Neuronal stem cell (in vitro differentiated cells): ENCODE data around the gene KCTD12.

Experiments used
- DNase-seq: peaks from one replicate; pipeline ENCODE4 v3.0.0-alpha.2; 2013; ENCODE audit warnings: low spot score
- H2AFZ ChIP-seq: one replicate; pipeline ENCODE4 v1.6.1; 2013; ENCODE audit warnings: mild to moderate bottlenecking, low read length, inconsistent platforms
- H2AK5ac ChIP-seq: 2 replicates; pipeline ENCODE4 v1.6.1; 2013; ENCODE audit warnings: low read depth, mild to moderate bottlenecking, inconsistent platforms, low read length, moderate library complexity, mixed read lengths
- H2BK120ac ChIP-seq: 2 replicates; pipeline ENCODE4 v1.6.1; 2013; ENCODE audit warnings: low read depth, mild to moderate bottlenecking, inconsistent platforms, low read length, moderate library complexity, mixed read lengths
- H2BK12ac ChIP-seq: one replicate; pipeline ENCODE4 v1.6.1; 2013; ENCODE audit warnings: low read length, inconsistent platforms
- H2BK15ac ChIP-seq: 2 replicates; pipeline ENCODE4 v1.6.1; 2013; ENCODE audit warnings: mild to moderate bottlenecking, low read length, inconsistent platforms, mixed read lengths
- H2BK5ac ChIP-seq: one replicate; pipeline ENCODE4 v1.6.1; 2013; ENCODE audit warnings: inconsistent platforms, mild to moderate bottlenecking, low read length, moderate library complexity
- H3K14ac ChIP-seq: one replicate; pipeline ENCODE4 v1.6.1; 2013; ENCODE audit warnings: low read length, inconsistent platforms
- H3K18ac ChIP-seq: 2 replicates; pipeline ENCODE4 v1.6.1; 2013; ENCODE audit warnings: low read length, inconsistent platforms
- H3K23ac ChIP-seq: 2 replicates; pipeline ENCODE4 v1.6.1; 2013; ENCODE audit warnings: low read depth, mild to moderate bottlenecking, mixed read lengths, low read length, inconsistent platforms; ENCODE audit not compliant: poor library complexity
- H3K27ac ChIP-seq: replicated peaks from 3 replicates; pipeline ENCODE4 v1.5.1; 2013; ENCODE audit warnings: low read length, inconsistent platforms
- H3K27me3 ChIP-seq, 3 experiments: 2 replicates each; pipeline ENCODE4 v1.6.1; 2013; ENCODE audit warnings: low read length in 3 of 3, mild to moderate bottlenecking in 2 of 3, inconsistent platforms in 1 of 3, low read depth in 1 of 3, mixed read lengths in 1 of 3, moderate library complexity in 1 of 3; ENCODE audit not compliant: control insufficient read depth in 3 of 3, insufficient read depth in 3 of 3
- H3K36me3 ChIP-seq, 2 donors: replicated peaks in 1 of 2; 2 replicates each; pipeline ENCODE4 v1.6.1; 2013; ENCODE audit warnings: low read length in 2 of 2; ENCODE audit not compliant: control insufficient read depth in 2 of 2, insufficient read depth in 2 of 2
- H3K4ac ChIP-seq: 2 replicates; pipeline ENCODE4 v1.6.1; 2013; ENCODE audit warnings: inconsistent platforms, mild to moderate bottlenecking, low read length, moderate library complexity
- H3K4me1 ChIP-seq, 2 donors: 1 replicate in 1 of 2; 2 replicates in 1 of 2; pipeline ENCODE4 v1.6.1; 2013; ENCODE audit warnings: low read length in 2 of 2, low read depth in 1 of 2; ENCODE audit not compliant: control insufficient read depth in 2 of 2, insufficient read depth in 1 of 2
- H3K4me2 ChIP-seq: one replicate; pipeline ENCODE4 v1.6.1; 2013; ENCODE audit warnings: mild to moderate bottlenecking, low read length, inconsistent platforms; ENCODE audit not compliant: insufficient read depth, poor library complexity, severe bottlenecking
- H3K4me3 ChIP-seq, 2 donors: 2 replicates each; pipeline ENCODE4 v1.5.1; 2013; ENCODE audit warnings: low read length in 2 of 2, mild to moderate bottlenecking in 2 of 2, inconsistent platforms in 1 of 2, moderate library complexity in 1 of 2
- H3K79me1 ChIP-seq: one replicate; pipeline ENCODE4 v1.6.1; 2013; ENCODE audit warnings: low read depth, mild to moderate bottlenecking, inconsistent platforms, low read length, moderate library complexity
- H3K9ac ChIP-seq: one replicate; pipeline ENCODE4 v1.6.1; 2013; ENCODE audit warnings: mild to moderate bottlenecking, low read depth, low read length, inconsistent platforms; ENCODE audit not compliant: poor library complexity
- H3K9me3 ChIP-seq, 2 donors: replicated peaks in 1 of 2; 2 replicates each; pipeline versions ENCODE3 to v1.6.1; 2013; ENCODE audit warnings: low read length in 2 of 2, mild to moderate bottlenecking in 2 of 2, inconsistent platforms in 1 of 2, low read depth in 1 of 2, mixed read lengths in 1 of 2, moderate library complexity in 1 of 2; ENCODE audit not compliant: control insufficient read depth in 2 of 2, insufficient read depth in 1 of 2
- H4K8ac ChIP-seq: one replicate; pipeline ENCODE4 v1.6.1; 2013; ENCODE audit warnings: low read depth, mild to moderate bottlenecking, inconsistent platforms, low read length, moderate library complexity
- H4K91ac ChIP-seq: one replicate; pipeline ENCODE4 v1.6.1; 2013; ENCODE audit warnings: low read length, low read depth, mild to moderate bottlenecking, inconsistent platforms; ENCODE audit not compliant: poor library complexity
- WGBS, 2 donors: extraction: QIAGEN DNeasy Blood & Tissue Kit; methylation state at CpG; one replicate each; pipeline ENCODE4 v1.1.7; 2013; ENCODE audit warnings: missing lambda C conversion rate in 2 of 2, mixed read lengths in 1 of 2; ENCODE audit not compliant: insufficient read length in 2 of 2, insufficient replicate concordance in 1 of 2; ENCODE audit errors: extremely low coverage in 2 of 2; 5-methylcytosine and 5-hydroxymethylcytosine counted together

KCTD12 gene

DNA sequence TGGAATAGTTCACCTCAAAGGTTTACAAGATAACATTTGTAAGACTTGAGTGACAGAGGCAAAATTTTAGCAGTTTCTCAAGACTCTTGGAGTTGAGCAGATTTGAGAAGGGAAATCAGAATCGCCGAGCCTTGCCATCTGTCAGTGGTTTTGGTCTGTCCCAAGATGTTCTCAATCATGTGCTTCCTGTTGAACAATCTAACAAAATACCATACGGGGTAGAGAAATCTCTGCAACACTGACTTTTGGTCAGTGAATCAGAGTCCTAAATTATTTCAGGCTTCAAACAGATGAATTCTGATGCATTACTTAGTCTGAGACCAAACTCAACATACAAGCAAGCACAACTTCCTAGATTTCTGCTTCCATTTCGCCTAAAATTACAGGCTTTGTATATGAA is 3.8 kb downstream of the KCTD12 start:
- Histone ChIP-seq H2BK5ac (no peak overlapping the region), H3K9me3 (no peaks in the 10 kb centered on the region), H2AFZ (no peak overlapping the region), H3K18ac (no peak overlapping the region), H3K23ac (no peak overlapping the region), H3K79me1 (no peaks in the 10 kb centered on the region), H4K91ac (no peak overlapping the region), H3K27ac (no peak overlapping the region), H3K36me3 (no peaks in the 10 kb centered on the region), H3K14ac (no peak overlapping the region), H2BK120ac (no peak overlapping the region), H3K9ac (no peak overlapping the region), H3K4me3 (no peak overlapping the region), H3K4me2 (no peak overlapping the region), H3K4ac (no peak overlapping the region), H4K8ac (no peak overlapping the region), H2AK5ac (no peak overlapping the region), H2BK15ac (no peak overlapping the region), H2BK12ac (no peak overlapping the region), H3K4me1 (peaks cover 2 to 3% of the 10 kb centered on the region in 2 donors), H3K27me3 (peaks cover 2 to 36% (median 26%) of the 10 kb centered on the region in 3 experiments)
- WGBS, 2 donors: no CpG with 5 or more reads among the region's 4 CpGs
- no peak for DNase-seq

DNA sequence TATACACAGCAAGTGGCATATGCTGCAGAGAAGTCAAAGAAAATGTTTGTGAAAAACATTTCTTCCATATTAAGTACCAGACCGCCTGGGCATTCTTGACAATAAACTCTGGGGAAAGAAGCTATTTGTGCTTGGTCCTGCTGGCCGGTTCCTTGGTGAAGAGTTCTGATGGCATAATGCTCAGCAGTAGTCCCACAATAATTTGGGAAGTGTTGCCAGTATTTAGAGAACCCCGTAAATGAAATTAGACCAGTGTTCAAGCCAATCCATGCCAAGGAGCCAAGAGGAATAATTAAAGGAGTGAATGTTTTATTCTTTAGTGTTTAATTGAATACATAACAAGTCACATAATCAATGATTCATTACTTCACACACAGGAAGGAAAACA is 6.3 kb downstream of the KCTD12 start:
- WGBS, 2 donors: no CpG with 5 or more reads among the region's 3 CpGs
- Histone ChIP-seq H2BK120ac (no peak overlapping the region), H3K4ac (no peak overlapping the region), H2AK5ac (no peak overlapping the region), H3K36me3 (no peaks in the 10 kb centered on the region), H3K4me3 (no peak overlapping the region), H4K91ac (no peak overlapping the region), H2BK12ac (no peak overlapping the region), H3K18ac (no peak overlapping the region), H3K23ac (no peak overlapping the region), H3K9ac (no peak overlapping the region), H3K27me3 (peaks cover 1 to 17% (median 11%) of the 10 kb centered on the region in 3 experiments), H2BK15ac (no peak overlapping the region), H3K4me1 (peaks cover 0 to 1% of the 10 kb centered on the region in 2 donors), H4K8ac (no peak overlapping the region), H3K9me3 (no peaks in the 10 kb centered on the region), H2AFZ (no peak overlapping the region), H3K4me2 (no peak overlapping the region), H2BK5ac (no peak overlapping the region), H3K27ac (no peak overlapping the region), H3K79me1 (no peaks in the 10 kb centered on the region), H3K14ac (no peak overlapping the region)
- DNase-seq: no peak

DNA sequence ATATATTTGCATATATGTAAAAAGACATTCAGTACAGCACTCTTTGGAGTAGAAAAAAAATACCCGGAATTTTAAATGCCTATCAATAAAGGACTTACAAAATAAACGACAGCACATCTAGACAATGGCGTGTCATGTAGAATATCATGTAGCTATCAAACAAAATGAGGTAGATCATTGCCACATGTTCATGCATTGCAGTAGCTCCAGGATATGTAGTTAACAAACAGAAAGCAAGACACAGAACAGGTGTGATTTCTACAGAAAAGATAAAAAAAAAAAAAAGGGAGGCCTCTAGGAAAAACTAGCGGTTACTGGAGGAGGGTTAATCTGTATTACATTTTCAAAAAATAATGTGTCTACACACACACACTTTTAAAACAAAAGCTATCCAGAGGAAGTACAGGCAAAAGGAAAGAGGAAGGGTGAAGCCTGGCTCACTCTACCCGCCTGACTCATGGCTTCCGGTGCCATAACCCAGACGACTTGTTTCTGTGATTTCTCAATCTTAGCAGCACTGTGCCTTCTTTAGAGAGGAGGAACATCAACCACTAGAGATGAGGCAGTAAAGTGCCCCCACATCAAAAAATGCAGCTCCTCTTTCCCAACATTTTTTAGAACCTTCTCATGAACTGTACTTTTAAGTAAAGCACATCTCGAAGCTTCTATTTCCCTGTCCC is 6.9 kb downstream of the KCTD12 start:
- Histone ChIP-seq H3K9me3 (no peaks in the 10 kb centered on the region), H2BK120ac (no peak overlapping the region), H3K18ac (no peak overlapping the region), H3K14ac (no peak overlapping the region), H2BK15ac (no peak overlapping the region), H3K9ac (no peak overlapping the region), H3K4me1 (no peaks in the 10 kb centered on the region), H3K23ac (no peak overlapping the region), H3K4me3 (no peak overlapping the region), H3K27ac (no peak overlapping the region), H3K4ac (no peak overlapping the region), H4K91ac (no peak overlapping the region), H4K8ac (no peak overlapping the region), H2BK12ac (no peak overlapping the region), H2BK5ac (no peak overlapping the region), H3K27me3 (peaks cover 0 to 12% (median 6%) of the 10 kb centered on the region in 3 experiments), H3K79me1 (no peaks in the 10 kb centered on the region), H3K4me2 (no peak overlapping the region), H2AK5ac (no peak overlapping the region), H2AFZ (no peak overlapping the region), H3K36me3 (no peaks in the 10 kb centered on the region)
- no peak for DNase-seq
- no CpG with 5 or more reads among the region's 8 CpGs for WGBS, 2 donors

DNA sequence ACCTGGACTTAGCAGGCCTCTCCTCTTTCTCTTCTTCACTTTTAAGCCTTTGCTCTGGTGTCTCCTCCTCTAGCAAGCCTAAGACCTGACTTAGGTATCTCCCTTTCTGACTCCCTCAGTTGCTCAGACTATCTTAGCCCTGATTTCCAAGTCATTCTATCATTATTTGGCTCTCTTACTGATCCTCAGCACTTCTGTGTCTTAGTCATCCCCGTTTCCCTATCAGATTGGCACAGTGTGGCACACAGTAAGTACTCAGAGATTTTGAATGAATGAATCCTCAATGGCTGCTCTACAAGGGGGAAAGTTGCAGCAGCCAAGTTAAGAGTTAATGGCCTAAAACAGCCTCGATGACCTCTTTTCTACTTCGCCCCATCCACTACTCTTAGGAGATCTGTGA is 8.2 kb downstream of the KCTD12 start:
- Histone ChIP-seq H2AK5ac (no peak overlapping the region), H3K9me3 (no peaks in the 10 kb centered on the region), H4K91ac (no peak overlapping the region), H2BK15ac (no peak overlapping the region), H3K36me3 (no peaks in the 10 kb centered on the region), H3K4me3 (no peak overlapping the region), H4K8ac (no peak overlapping the region), H3K27me3 (peaks cover 0 to under 1% (median 0%) of the 10 kb centered on the region in 3 experiments), H3K23ac (no peak overlapping the region), H3K14ac (no peak overlapping the region), H3K79me1 (no peaks in the 10 kb centered on the region), H3K27ac (no peak overlapping the region), H2BK5ac (no peak overlapping the region), H3K9ac (no peak overlapping the region), H3K4ac (no peak overlapping the region), H2AFZ (no peak overlapping the region), H2BK12ac (no peak overlapping the region), H3K18ac (no peak overlapping the region), H3K4me1 (no peaks in the 10 kb centered on the region), H3K4me2 (no peak overlapping the region), H2BK120ac (no peak overlapping the region)
- no CpG with 5 or more reads among the region's 3 CpGs for WGBS, 2 donors
- DNase-seq: no peak
